Smooth muscle cell (in vitro differentiated cells): ENCODE results near the gene POU2F1. TPM values are rescaled to one million over a fixed set of nuclear protein-coding genes. Genes with fewer than 3 reads are reported as not detected.
A peak's percentile ranks its signal among the peaks of the same experiment; 100 is the strongest.
"Not testable (repeated sequence)": the region's sequence is repeated elsewhere in the genome, so short reads cannot be mapped to it uniquely, and the experiment has no call there.

Experiments used
- DNase-seq: peaks from one replicate; lab custom pipeline; 2025; ENCODE audit not compliant: unreplicated experiment; lab: John Stamatoyannopoulos, UW
- H2AFZ ChIP-seq: fragments of 200-600 bp; sonication (generic); 2 replicates; pipeline ENCODE4 v1.6.0; 2016; ENCODE audit warnings: antibody characterized with exemption, low read depth, mild to moderate bottlenecking
- H3F3A ChIP-seq: fragments of 200-600 bp; sonication (generic); 2 replicates; pipeline ENCODE4 v1.6.0; 2017; ENCODE audit warnings: antibody characterized with exemption, low read depth
- H3K27ac ChIP-seq: fragments of 200-600 bp; sonication (generic); 2 replicates; pipeline ENCODE4 v1.5.1; 2016; ENCODE audit warnings: low read depth, mild to moderate bottlenecking
- H3K27me3 ChIP-seq: fragments of 200-600 bp; sonication (generic); 2 replicates; pipeline ENCODE4 v1.6.1; 2016; ENCODE audit warnings: low read depth, mild to moderate bottlenecking
- H3K36me3 ChIP-seq: fragments of 200-600 bp; sonication (generic); 2 replicates; pipeline ENCODE4 v1.5.1; 2016; ENCODE audit warnings: low read depth
- H3K4me1 ChIP-seq: fragments of 200-600 bp; sonication (generic); 2 replicates; pipeline ENCODE4 v1.5.1; 2016; ENCODE audit warnings: low read depth
- H3K4me2 ChIP-seq: fragments of 200-600 bp; sonication (generic); 2 replicates; pipeline ENCODE4 v1.6.0; 2016; ENCODE audit warnings: mild to moderate bottlenecking
- H3K4me3 ChIP-seq: fragments of 200-600 bp; sonication (generic); 2 replicates; pipeline ENCODE4 v1.5.1; 2016; ENCODE audit warnings: mild to moderate bottlenecking
- H3K79me2 ChIP-seq: fragments of 200-600 bp; sonication (generic); 2 replicates; pipeline ENCODE4 v1.6.0; 2016; ENCODE audit warnings: low read depth, mild to moderate bottlenecking
- H3K9ac ChIP-seq: fragments of 200-600 bp; sonication (generic); 2 replicates; pipeline ENCODE4 v1.6.0; 2016; ENCODE audit warnings: low read depth
- H3K9me3 ChIP-seq: fragments of 200-600 bp; sonication (generic); replicated peaks from 2 replicates; pipeline ENCODE4 v1.5.1; 2016; ENCODE audit warnings: low read depth
- H4K20me1 ChIP-seq: fragments of 200-600 bp; sonication (generic); 2 replicates; pipeline ENCODE4 v1.6.0; 2016; ENCODE audit warnings: low read depth
- CTCF ChIP-seq: fragments of 200-600 bp; sonication (generic); IDR thresholded peaks from 2 replicates; pipeline ENCODE4 v1.5.1; 2017; ENCODE audit warnings: borderline replicate concordance, mild to moderate bottlenecking, antibody characterized with exemption; ENCODE audit not compliant: insufficient read depth, poor library complexity, severe bottlenecking
- WGBS: methylation state at CpG from one replicate; pipeline ENCODE4 v1.1.7; 2016; ENCODE audit warnings: low lambda C conversion rate; 5-methylcytosine and 5-hydroxymethylcytosine counted together
- polyA plus RNA-seq: library from polyadenylated mRNA; unstranded; fragments of >200 nt; fragmentation: Nextera tagmentation; extraction: Ambion mirVana; gene quantifications from 2 replicates; pipeline ENCODE4 v1.2.1, GENCODE V29; 2016
- total RNA-seq: library from RNA; depleted of rRNA; stranded (reverse); fragments of >200 nt; gene quantifications from 2 replicates; pipeline ENCODE4 v1.2.3, GENCODE V29; 2014

The POU2F1 gene
- total and polyA plus RNA-seq, 2 experiments from 2014 or later: 5.3 to 15.6 TPM

DNA sequence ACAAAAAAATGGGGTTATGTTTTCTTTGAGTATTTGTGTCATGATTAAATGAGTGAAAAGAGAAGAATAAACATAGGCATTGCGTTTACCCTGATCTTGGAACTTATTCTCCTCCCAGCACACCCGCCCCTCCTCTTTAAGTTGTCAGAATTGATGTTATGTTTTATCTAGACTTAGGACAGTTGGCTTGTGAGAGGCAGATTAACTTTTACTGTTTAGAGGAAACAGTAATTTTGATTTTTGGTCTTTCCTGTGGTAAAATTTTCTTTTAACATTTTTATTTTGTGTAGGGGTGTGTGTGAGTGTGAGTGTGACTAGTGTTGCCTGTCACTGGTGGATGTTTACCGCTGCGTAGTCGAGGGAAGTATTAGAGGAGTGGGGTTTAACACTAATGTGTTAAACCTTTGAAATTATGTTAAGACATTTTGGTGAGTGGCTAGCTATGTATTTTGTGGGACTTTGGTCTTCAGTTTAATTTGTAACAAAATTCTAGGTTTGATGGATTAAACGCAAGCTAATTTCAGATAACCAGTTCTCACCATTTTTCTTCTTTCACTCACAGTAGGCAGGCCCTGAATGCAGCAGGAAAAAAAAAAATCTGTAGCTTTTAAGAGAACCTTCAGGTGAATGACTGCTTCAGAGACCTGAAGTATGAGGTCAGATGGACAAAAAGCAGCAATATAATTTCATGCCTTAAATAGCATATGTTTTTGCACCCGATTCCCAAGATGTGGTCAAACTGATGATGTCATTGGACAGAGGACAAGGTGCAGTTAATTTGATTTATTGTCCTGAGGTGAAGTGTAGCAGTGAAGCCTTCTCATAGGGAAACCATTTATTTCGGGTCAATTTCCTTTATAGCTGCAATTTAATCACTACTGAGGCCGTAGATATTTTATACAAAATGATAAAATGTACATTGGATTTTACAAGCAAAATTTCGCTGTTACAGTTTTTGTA lies 2.7 kb downstream of the POU2F1 start:
- H3F3A ChIP-seq: peaks cover 9% of the 10 kb centered on the region
- 71% methylated on average over 10 of the region's 10 CpGs for WGBS
- H3K4me1 ChIP-seq: peaks cover 49% of the 10 kb centered on the region
- H3K79me2 ChIP-seq: peaks cover 60% of the 10 kb centered on the region
- no peaks in the 10 kb centered on the region for H3K9me3 ChIP-seq
- no peak for TF ChIP-seq CTCF
- peaks cover 53% of the 10 kb centered on the region for H4K20me1 ChIP-seq
- no peak overlapping the region for H2AFZ ChIP-seq
- no peaks in the 10 kb centered on the region for H3K27me3 ChIP-seq
- H3K9ac ChIP-seq: no peak overlapping the region
- H3K4me3 ChIP-seq: peak overlapping the region; percentile 96
- no peak overlapping the region for H3K4me2 ChIP-seq
- peak overlapping the region; percentile 78 for H3K27ac ChIP-seq
- DNase-seq: no peak
- no peaks in the 10 kb centered on the region for H3K36me3 ChIP-seq

DNA sequence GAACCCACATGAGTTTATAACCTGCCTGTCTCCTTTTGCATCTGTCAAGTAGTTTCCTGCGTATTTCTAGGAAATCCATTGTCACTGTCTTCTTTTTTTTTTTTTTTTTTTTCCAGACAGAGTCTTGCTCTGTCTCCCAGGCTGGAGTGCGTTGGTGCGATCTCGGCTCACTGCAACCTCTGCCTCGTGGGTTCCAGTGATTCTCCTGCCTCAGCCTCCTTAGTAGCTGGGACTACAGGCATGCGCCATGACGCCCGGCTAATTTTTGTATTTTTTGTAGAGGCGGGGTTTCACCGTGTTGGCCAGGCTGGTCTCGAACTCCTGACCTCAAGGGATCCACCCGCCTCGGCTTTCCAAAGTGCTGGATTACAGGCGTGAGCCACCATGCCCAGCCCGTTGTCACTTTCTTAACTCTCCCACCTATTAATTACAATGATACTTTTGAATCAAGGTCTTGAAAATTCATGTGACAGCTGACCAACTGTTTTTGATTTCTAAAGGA lies 4.1 kb downstream of the POU2F1 start:
- H3K4me3 ChIP-seq, H3K4me2 ChIP-seq, H3K9ac ChIP-seq, H3K9me3 ChIP-seq, H2AFZ ChIP-seq, DNase-seq, H3K36me3 ChIP-seq, H3K27ac ChIP-seq, H3F3A ChIP-seq, H3K27me3 ChIP-seq: not testable (repeated sequence)
- WGBS: 88% methylated on average over 15 of the region's 15 CpGs
- Histone ChIP-seq H3K4me1 (peaks cover 44% of the 10 kb centered on the region), H4K20me1 (peaks cover 67% of the 10 kb centered on the region), H3K79me2 (peaks cover 74% of the 10 kb centered on the region)

- Histone ChIP-seq H2AFZ (no peak overlapping the region), H4K20me1 (peaks cover 78% of the 10 kb centered on the region), H3K9me3 (no peaks in the 10 kb centered on the region), H3K27me3 (no peaks in the 10 kb centered on the region), H3K4me1 (peaks cover 44% of the 10 kb centered on the region), H3K4me3 (no peak overlapping the region), H3K36me3 (no peaks in the 10 kb centered on the region), H3K27ac (no peak overlapping the region), H3K9ac (no peak overlapping the region), H3K79me2 (peaks cover 85% of the 10 kb centered on the region), H3K4me2 (no peak overlapping the region), H3F3A (peaks cover 9% of the 10 kb centered on the region)
- TF ChIP-seq CTCF: no peak
- 45% methylated on average over 2 of the region's 2 CpGs for WGBS
- no peak for DNase-seq
These were observed 5.2 kb downstream of the POU2F1 start for GRCh38 chr1:167225920-167226319.

GRCh38 chr1:167227934-167228378 lies 7.3 kb downstream of the POU2F1 start:
- DNase-seq: no peak
- peaks cover 89% of the 10 kb centered on the region for H4K20me1 ChIP-seq
- TF ChIP-seq CTCF: no peak

More at GRCh38 chr1:167227934-167228378, 7.3 kb downstream of the POU2F1 start:
- no peaks in the 10 kb centered on the region for H3K9me3 ChIP-seq
- H3K27ac ChIP-seq: no peak overlapping the region
- H3F3A ChIP-seq: no peaks in the 10 kb centered on the region
- WGBS: 46% methylated on average over 2 of the region's 2 CpGs
- peaks cover 98% of the 10 kb centered on the region for H3K79me2 ChIP-seq
- H3K27me3 ChIP-seq: no peaks in the 10 kb centered on the region
- H3K4me1 ChIP-seq: peaks cover 38% of the 10 kb centered on the region
- no peaks in the 10 kb centered on the region for H3K36me3 ChIP-seq
- H3K9ac ChIP-seq: no peak overlapping the region
- H3K4me2 ChIP-seq: no peak overlapping the region
- no peak overlapping the region for H2AFZ ChIP-seq
- no peak overlapping the region for H3K4me3 ChIP-seq
